Central memory CD4-positive, alpha-beta T cell (primary cell): ENCODE data around the gene NRL.
"Not testable (repeated sequence)": the region's sequence is repeated elsewhere in the genome, so short reads cannot be mapped to it uniquely, and the experiment has no call there.

Source experiments
- DNase-seq: peaks from one replicate; pipeline ENCODE4 v3.0.0; 2022

The NRL gene

GRCh38 chr14:24051176-24051788, 63.5 kb downstream of the NRL start:
- DNase-seq, result no peak

GRCh38 chr14:24050753-24051152, 64.0 kb downstream of the NRL start:
- not testable (repeated sequence) for DNase-seq

- DNase-seq, result not testable (repeated sequence)
These were observed 65.7 kb downstream of the NRL start for GRCh38 chr14:24049002-24049401.

- no peak for DNase-seq
These were observed 72.0 kb downstream of the NRL start for GRCh38 chr14:24042746-24043145.

- DNase-seq, result no peak
These were observed 74.1 kb downstream of the NRL start for GRCh38 chr14:24040692-24041091.

GRCh38 chr14:24038686-24039085, 76.1 kb downstream of the NRL start:
- DNase-seq, result no peak

- DNase-seq, result no peak
These were observed 77.1 kb downstream of the NRL start for GRCh38 chr14:24037658-24038037.

- DNase-seq, result not testable (repeated sequence)
These were observed 77.6 kb downstream of the NRL start for GRCh38 chr14:24036963-24037657.

- DNase-seq, result peak; percentile 62
These were observed 78.4 kb downstream of the NRL start for GRCh38 chr14:24036169-24036962.

- DNase-seq, result not testable (repeated sequence)
These were observed 79.0 kb downstream of the NRL start for GRCh38 chr14:24035769-24036168.

- DNase-seq, result no peak
These were observed 81.9 kb downstream of the NRL start for GRCh38 chr14:24032727-24033418.

- DNase-seq, result not testable (repeated sequence)
These were observed 83.4 kb downstream of the NRL start for GRCh38 chr14:24031331-24031730.

GRCh38 chr14:24029687-24030086, 85.1 kb downstream of the NRL start:
- DNase-seq, result not testable (repeated sequence)
